ENCODE results near the gene TMC2. TPM values are rescaled to one million over a fixed set of nuclear protein-coding genes. Genes with fewer than 3 reads are reported as not detected.
"Not testable (repeated sequence)": the region's sequence is repeated elsewhere in the genome, so short reads cannot be mapped to it uniquely, and the experiment has no call there.

TMC2 gene
- total RNA-seq, result not detected

- H3K4me3 Mint-ChIP-seq, result no peak within 1 kb of the TSS
- H3K27me3 Mint-ChIP-seq, result peaks cover 37% of the 10 kb centered on the region
- no peaks in the 10 kb centered on the region for H3K36me3 Mint-ChIP-seq (ENCODE audit: low read depth)
- CTCF ChIA-PET, result no interaction called here
- no peak within 1 kb of the TSS for H3K27ac Mint-ChIP-seq
- DNase-seq, result no peak
- H3K9me3 Mint-ChIP-seq, result no peaks in the 10 kb centered on the region
- H3K4me1 Mint-ChIP-seq, result no peaks in the 10 kb centered on the region
- POLR2A ChIA-PET, result no interaction called here
These were observed at the start of gene TMC2 for GRCh38 chr20:2536560-2536986. Gene TMC2, plus strand, starts transcription at chr20:2536573. Its CDS starts 49 bp downstream, at chr20:2536622.

- ChIA-PET CTCF (interaction anchor here (1.3 to 1.6 kb wide), 2 partner anchors 19 to 26 kb away, joined by 3 to 4 read pairs; no protein-coding TSS in a partner anchor), POLR2A (interaction anchor here (1.2 kb wide), 1 partner anchor 32 kb away, joined by 3 read pairs; the partner anchor contains the start of gene SNRPB)
- not testable (repeated sequence) for H3K4me1 Mint-ChIP-seq, H3K27ac Mint-ChIP-seq, H3K27me3 Mint-ChIP-seq, H3K9me3 Mint-ChIP-seq, DNase-seq, H3K4me3 Mint-ChIP-seq
- peaks cover 15% of the 10 kb centered on the region for H3K36me3 Mint-ChIP-seq (ENCODE audit: low read depth)
These were observed 33.5 kb upstream of the TMC2 start for GRCh38 chr20:2502808-2503384.

- peaks cover 13% of the 10 kb centered on the region for H3K36me3 Mint-ChIP-seq (ENCODE audit: low read depth)
- H3K9me3 Mint-ChIP-seq, H3K27ac Mint-ChIP-seq, H3K27me3 Mint-ChIP-seq, CTCF ChIA-PET, DNase-seq, H3K4me3 Mint-ChIP-seq: not testable (repeated sequence)
- peaks cover 20% of the 10 kb centered on the region for H3K4me1 Mint-ChIP-seq
- POLR2A ChIA-PET, result interaction anchor here (1.8 kb wide), 1 partner anchor 34 kb away, joined by 4 read pairs; the partner anchor contains the start of gene SNRPB
These were observed 31.6 kb upstream of the TMC2 start for GRCh38 chr20:2504803-2505202.

GRCh38 chr20:2506426-2506825, 29.9 kb upstream of the TMC2 start:
- H3K9me3 Mint-ChIP-seq; H3K4me3 Mint-ChIP-seq; H3K27ac Mint-ChIP-seq; DNase-seq; H3K36me3 Mint-ChIP-seq (ENCODE audit: low read depth); H3K27me3 Mint-ChIP-seq: not testable (repeated sequence)
- peaks cover 20% of the 10 kb centered on the region for H3K4me1 Mint-ChIP-seq
- ChIA-PET CTCF (interaction anchor here (0.6 to 9.6 kb wide), 3 partner anchors 12 to 32 kb away, joined by 3 to 146 read pairs (median 4); no protein-coding TSS in a partner anchor), POLR2A (interaction anchor here (1.3 kb wide), 1 partner anchor 145 kb away, joined by 4 read pairs; no protein-coding TSS in a partner anchor)

- Mint-ChIP-seq H3K36me3 (ENCODE audit: low read depth) (peaks cover 5% of the 10 kb centered on the region), H3K27ac (no peak overlapping the region), H3K4me3 (peak overlapping the region; percentile 97), H3K4me1 (peaks cover 20% of the 10 kb centered on the region), H3K27me3 (peaks cover 17% of the 10 kb centered on the region), H3K9me3 (no peaks in the 10 kb centered on the region)
- no peak for DNase-seq
- CTCF ChIA-PET, result interaction anchor here (0.8 to 9.6 kb wide), 2 partner anchors 11 to 15 kb away, joined by 4 to 146 read pairs; no protein-coding TSS in a partner anchor
- POLR2A ChIA-PET, result interaction anchor here (1.3 to 3.7 kb wide), 6 partner anchors 13 to 146 kb away, joined by 3 to 33 read pairs (median 8); partner anchors contain the start of gene SNRPB
These were observed 28.9 kb upstream of the TMC2 start for GRCh38 chr20:2507464-2507863.

GRCh38 chr20:2507875-2508630, 28.3 kb upstream of the TMC2 start:
- H3K4me1 Mint-ChIP-seq, result peaks cover 20% of the 10 kb centered on the region
- CTCF ChIA-PET, result interaction anchor here (9.6 kb wide), 1 partner anchor 15 kb away, joined by 146 read pairs; no protein-coding TSS in a partner anchor
- no peaks in the 10 kb centered on the region for H3K9me3 Mint-ChIP-seq
- H3K27me3 Mint-ChIP-seq, result peaks cover 19% of the 10 kb centered on the region
- POLR2A ChIA-PET, result interaction anchor here (1.3 to 3.7 kb wide), 6 partner anchors 12 to 145 kb away, joined by 3 to 33 read pairs (median 8); partner anchors contain the start of gene SNRPB
- H3K36me3 Mint-ChIP-seq (ENCODE audit: low read depth), result peaks cover 5% of the 10 kb centered on the region
- DNase-seq, result no peak
- peak overlapping the region; percentile 97 for H3K4me3 Mint-ChIP-seq
- H3K27ac Mint-ChIP-seq, result peak overlapping the region; percentile 93

GRCh38 chr20:2508631-2509467, 27.5 kb upstream of the TMC2 start, which contains the start of gene ZNF343:
Gene ZNF343, minus strand, starts transcription at chr20:2508915. Its CDS starts 15,020 bp downstream, at chr20:2493895.
- Mint-ChIP-seq H3K9me3 (no peaks in the 10 kb centered on the region), H3K4me3 (peak within 1 kb of the TSS; percentile 97), H3K36me3 (ENCODE audit: low read depth) (peaks cover 5% of the 10 kb centered on the region), H3K27me3 (peaks cover 27% of the 10 kb centered on the region), H3K27ac (peak within 1 kb of the TSS; percentile 93), H3K4me1 (peaks cover 20% of the 10 kb centered on the region)
- POLR2A ChIA-PET, result interaction anchor here (0.9 to 3.7 kb wide), 8 partner anchors 11 to 405 kb away, joined by 3 to 33 read pairs (median 8); partner anchors contain the start of gene SNRPB
- CTCF ChIA-PET, result interaction anchor here (0.9 to 9.6 kb wide), 4 partner anchors 11 to 178 kb away, joined by 3 to 146 read pairs (median 4); no protein-coding TSS in a partner anchor
- DNase-seq, result peak; percentile 83

- H3K4me3 Mint-ChIP-seq, result peak overlapping the region; percentile 97
- H3K36me3 Mint-ChIP-seq (ENCODE audit: low read depth), result peaks cover 5% of the 10 kb centered on the region
- H3K27me3 Mint-ChIP-seq, result peaks cover 28% of the 10 kb centered on the region
- peaks cover 20% of the 10 kb centered on the region for H3K4me1 Mint-ChIP-seq
- no peaks in the 10 kb centered on the region for H3K9me3 Mint-ChIP-seq
- ChIA-PET POLR2A (interaction anchor here (0.9 to 3.7 kb wide), 7 partner anchors 11 to 406 kb away, joined by 3 to 33 read pairs (median 7); partner anchors contain the start of gene SNRPB), CTCF (interaction anchor here (0.9 to 9.6 kb wide), 4 partner anchors 10 to 177 kb away, joined by 3 to 146 read pairs (median 4); no protein-coding TSS in a partner anchor)
- H3K27ac Mint-ChIP-seq, result peak overlapping the region; percentile 93
- DNase-seq, result no peak
These were observed 26.9 kb upstream of the TMC2 start for GRCh38 chr20:2509468-2509781.

GRCh38 chr20:2509794-2510193, 26.6 kb upstream of the TMC2 start:
- Mint-ChIP-seq H3K4me1 (peaks cover 20% of the 10 kb centered on the region), H3K27me3 (peaks cover 29% of the 10 kb centered on the region), H3K36me3 (ENCODE audit: low read depth) (peaks cover 5% of the 10 kb centered on the region), H3K27ac (no peak overlapping the region), H3K9me3 (no peaks in the 10 kb centered on the region), H3K4me3 (no peak overlapping the region)
- POLR2A ChIA-PET, result interaction anchor here (0.9 to 3.7 kb wide), 6 partner anchors 10 to 406 kb away, joined by 3 to 33 read pairs (median 8); partner anchors contain the start of gene SNRPB
- CTCF ChIA-PET, result interaction anchor here (1.3 to 9.6 kb wide), 3 partner anchors 10 to 177 kb away, joined by 3 to 146 read pairs (median 4); no protein-coding TSS in a partner anchor
- DNase-seq, result no peak

- Mint-ChIP-seq H3K4me3 (no peak overlapping the region), H3K9me3 (no peaks in the 10 kb centered on the region), H3K36me3 (ENCODE audit: low read depth) (no peaks in the 10 kb centered on the region), H3K4me1 (no peaks in the 10 kb centered on the region), H3K27ac (no peak overlapping the region), H3K27me3 (peaks cover 29% of the 10 kb centered on the region)
- DNase-seq, result no peak
- POLR2A ChIA-PET, result no interaction called here
- CTCF ChIA-PET, result interaction anchor here (9.6 kb wide), 1 partner anchor 8 kb away, joined by 146 read pairs; no protein-coding TSS in a partner anchor
These were observed 21.2 kb upstream of the TMC2 start for GRCh38 chr20:2515203-2515602.

GRCh38 chr20:2516399-2516798, 20.0 kb upstream of the TMC2 start:
- peaks cover 21% of the 10 kb centered on the region for H3K27me3 Mint-ChIP-seq

GRCh38 chr20:2518096-2518495, 18.3 kb upstream of the TMC2 start:
- no peaks in the 10 kb centered on the region for H3K9me3 Mint-ChIP-seq
- H3K27ac Mint-ChIP-seq, result no peak overlapping the region
- DNase-seq, result no peak
- no peak overlapping the region for H3K4me3 Mint-ChIP-seq
- POLR2A ChIA-PET, result no interaction called here
- H3K36me3 Mint-ChIP-seq (ENCODE audit: low read depth), result no peaks in the 10 kb centered on the region
- CTCF ChIA-PET, result interaction anchor here (0.7 kb wide), 1 partner anchor 11 kb away, joined by 4 read pairs; no protein-coding TSS in a partner anchor
- peaks cover 10% of the 10 kb centered on the region for H3K27me3 Mint-ChIP-seq
- peaks cover 17% of the 10 kb centered on the region for H3K4me1 Mint-ChIP-seq

More at GRCh38 chr20:2516399-2516798, 20.0 kb upstream of the TMC2 start:
- CTCF ChIA-PET, result interaction anchor here (0.5 kb wide), 1 partner anchor 121 kb away, joined by 3 read pairs; no protein-coding TSS in a partner anchor
- H3K4me3 Mint-ChIP-seq, result no peak overlapping the region
- H3K9me3 Mint-ChIP-seq, result no peaks in the 10 kb centered on the region
- H3K36me3 Mint-ChIP-seq (ENCODE audit: low read depth), result no peaks in the 10 kb centered on the region
- no peak overlapping the region for H3K27ac Mint-ChIP-seq
- POLR2A ChIA-PET, result no interaction called here
- peaks cover 5% of the 10 kb centered on the region for H3K4me1 Mint-ChIP-seq
- DNase-seq, result no peak
